Measurements from ENCODE around the gene POMGNT1.
"Not testable (repeated sequence)": the region's sequence is repeated elsewhere in the genome, so short reads cannot be mapped to it uniquely, and the experiment has no call there.

The POMGNT1 gene

DNA sequence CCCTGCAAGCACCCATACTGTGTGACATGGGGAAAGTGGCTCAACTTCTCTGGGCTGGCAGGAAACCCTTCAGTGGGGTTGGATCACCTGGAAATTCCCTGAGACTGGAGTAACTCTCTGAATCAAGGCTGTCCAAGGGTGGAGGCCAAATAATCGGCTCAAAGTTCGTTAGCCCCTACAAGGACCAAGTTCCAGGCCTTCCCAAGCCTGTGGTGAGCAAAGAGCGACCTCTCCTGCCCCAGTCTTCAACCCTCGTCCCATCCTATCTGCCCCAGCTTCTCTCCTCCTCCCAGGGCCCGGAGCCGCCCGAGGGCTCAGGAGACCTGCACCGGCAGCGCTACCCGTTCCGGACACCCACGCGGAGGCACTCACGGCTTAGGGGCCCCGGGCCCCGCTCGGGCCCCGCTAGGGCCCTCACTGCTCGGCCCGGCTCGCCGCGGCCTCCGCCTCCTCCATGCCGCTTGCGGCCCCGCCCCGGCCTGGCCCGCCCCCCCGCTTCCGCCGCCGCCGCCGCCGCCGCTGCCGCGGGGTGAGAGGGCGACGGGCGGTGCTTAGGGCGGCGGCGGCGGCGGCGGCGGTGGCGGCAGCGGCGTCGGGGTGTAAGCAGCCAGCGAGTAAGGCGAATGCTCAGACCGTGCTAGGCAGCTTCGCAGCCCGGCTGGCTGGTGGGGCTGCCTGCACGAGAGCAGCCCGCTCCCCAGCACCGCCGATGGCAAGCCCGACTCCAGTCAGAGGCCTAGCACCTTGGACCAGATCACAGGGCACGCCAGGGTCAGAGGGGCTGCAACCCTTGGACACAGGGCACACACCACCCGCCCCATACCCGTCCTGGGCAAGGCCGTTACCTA lies at the start of gene POMGNT1:
Gene POMGNT1 (minus strand): TSS at position 471 of the 848 bp plus-strand sequence. CDS start 613 bp downstream, outside the sequence.
- DNase-seq, result peak; percentile 83

DNA sequence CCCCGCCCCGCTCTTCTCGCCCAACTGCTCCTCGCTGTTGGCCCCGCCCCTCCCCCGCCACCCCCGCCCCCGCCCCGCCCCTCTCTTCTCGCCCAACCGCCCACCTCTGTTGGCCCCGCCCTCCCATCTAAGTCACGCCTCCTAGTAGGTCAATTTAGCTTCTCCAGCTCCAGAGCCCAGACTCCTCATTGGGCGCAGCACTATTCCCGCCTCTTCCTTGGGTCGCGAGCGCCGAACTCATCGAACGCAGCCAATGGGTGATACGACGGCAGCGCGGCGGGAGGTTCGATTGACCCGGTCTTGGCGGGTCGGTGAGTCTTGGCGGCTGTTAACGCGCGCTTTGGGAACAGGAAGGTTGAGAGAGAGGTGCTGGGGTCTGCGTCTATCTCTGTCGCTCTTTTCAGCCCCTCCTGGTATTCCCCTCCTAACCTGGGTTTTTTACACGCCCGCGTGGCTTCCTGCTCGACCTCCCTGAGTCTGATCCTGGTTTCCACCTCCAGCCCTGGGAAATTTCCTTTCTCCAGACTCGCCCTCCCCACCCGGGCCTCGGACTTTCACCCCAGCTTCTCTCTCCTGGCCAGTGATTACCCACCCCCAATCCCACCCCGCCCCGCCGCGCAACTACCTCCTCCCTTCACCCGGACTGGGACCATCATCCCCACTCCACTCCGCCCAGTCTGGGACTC lies 49.3 kb upstream of the POMGNT1 start, which contains the start of gene RAD54L:
Gene RAD54L (plus strand): TSS at position 328 of the 686 bp plus-strand sequence. CDS start 643 bp downstream, outside the sequence.
- DNase-seq, result peak; percentile 99

DNA sequence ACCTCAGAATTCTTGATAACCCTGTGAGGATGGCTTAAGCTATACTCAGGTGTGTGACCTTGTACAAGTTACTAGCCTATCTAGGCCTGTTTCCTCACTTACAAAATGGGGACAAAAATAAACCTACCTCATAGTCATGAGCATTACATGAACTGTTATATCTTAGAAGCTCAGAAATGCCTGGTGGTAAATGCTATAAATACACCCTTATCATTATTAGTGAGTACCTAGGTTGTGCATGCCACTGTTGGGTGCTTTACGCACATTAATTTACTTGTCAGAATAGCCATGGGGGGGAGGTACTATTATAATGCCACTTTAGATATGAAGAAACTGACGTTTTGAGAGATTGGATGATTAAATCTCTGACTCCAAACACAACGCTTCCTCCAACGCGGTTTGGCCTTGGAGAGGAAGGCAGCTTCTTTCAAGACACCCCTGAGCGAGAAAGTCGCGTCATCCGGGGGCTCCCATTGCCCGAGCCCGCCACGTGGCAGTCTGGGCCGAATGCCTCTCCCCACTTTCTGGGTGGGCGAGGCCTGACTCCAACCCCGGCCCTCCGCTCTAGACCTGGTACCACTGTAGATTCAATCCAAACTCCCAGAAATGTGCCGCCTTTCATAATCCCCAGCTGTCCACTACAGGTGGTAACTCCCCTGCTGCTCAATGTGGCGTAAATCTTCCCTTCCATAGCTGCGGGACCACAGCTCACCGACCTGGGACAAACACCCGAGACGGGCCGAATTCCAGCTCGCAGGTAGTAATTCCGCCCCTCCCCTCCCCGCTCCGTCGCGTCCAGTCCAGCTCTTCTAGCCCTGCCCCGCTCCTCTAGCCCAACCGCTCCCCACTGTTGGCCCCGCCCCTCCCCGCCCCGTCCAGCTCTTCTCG lies 48.6 kb upstream of the POMGNT1 start:
- DNase-seq, result peak; percentile 72

DNA sequence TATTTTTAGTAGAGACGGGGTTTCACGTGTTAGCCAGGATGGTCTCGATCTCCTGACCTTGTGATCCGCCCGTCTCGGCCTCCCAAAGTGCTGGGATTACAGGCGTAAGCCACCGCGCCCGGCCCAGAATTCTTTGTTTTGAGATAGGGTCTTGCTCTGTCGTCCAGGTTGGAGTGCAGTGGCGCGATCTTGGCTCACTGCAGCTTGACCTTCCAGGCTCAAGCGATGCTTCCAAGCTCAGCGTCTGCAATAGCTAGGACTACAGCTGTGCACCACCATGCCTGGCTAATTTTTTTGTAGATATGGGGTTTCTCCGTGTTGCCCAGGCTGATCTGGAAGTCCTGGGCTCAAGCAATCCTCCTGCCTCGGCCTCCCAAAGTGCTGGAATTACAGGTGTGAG lies 47.9 kb upstream of the POMGNT1 start:
- DNase-seq, result not testable (repeated sequence)

DNA sequence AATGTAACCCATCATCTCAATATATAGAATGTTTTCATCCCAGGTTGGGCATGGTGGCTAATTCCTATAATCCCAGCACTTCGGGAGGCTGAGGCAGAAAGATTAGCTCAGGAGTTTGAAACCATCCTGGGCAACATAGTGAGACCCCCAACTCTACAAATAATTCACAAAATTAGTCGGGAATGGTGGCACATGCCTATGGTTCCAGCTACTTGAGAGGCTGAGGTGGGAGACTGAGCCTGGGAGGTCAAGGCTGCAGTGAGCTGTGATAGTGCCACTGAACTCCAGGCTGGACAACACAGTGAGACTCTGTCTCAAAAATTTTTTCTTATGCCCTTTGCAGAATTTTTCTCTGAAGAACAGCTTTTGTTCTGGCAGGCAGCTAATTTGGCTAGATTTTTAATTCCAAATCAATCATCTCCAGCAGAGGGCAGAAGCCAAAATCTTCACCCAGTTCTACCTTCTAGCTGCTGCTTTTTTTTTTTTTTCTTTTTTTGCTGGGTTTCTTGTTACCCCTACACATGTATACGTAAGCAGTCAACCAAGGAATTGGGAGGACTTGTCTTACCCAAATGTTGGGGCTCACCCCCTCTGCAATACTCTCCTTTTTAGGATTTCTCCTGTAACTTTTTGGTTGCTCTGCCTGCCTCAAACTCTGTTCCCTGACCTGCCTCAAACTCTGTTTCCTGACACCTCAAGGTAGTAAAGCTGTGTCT lies 46.6 kb upstream of the POMGNT1 start:
- DNase-seq, result peak; percentile 39

DNA sequence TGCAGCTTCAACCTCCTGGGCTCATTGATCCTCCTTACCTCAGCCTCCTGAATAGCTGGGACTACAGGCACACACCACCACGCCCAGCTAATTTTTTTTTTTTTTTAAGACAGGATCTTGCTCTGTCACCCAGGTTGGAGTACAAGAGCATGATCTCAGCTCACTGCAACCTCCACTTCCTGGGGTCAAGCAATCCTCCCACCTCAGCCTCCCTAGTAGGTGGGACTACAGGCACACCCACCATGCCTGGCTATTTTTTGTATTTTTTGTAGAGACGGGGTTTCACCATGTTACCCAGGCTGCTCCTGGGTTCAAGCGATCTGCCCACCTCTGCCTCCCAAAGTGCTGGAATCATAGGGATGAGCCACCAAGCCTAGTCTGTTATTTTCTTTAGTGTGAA lies 45.6 kb upstream of the POMGNT1 start:
- DNase-seq, result not testable (repeated sequence)

DNA sequence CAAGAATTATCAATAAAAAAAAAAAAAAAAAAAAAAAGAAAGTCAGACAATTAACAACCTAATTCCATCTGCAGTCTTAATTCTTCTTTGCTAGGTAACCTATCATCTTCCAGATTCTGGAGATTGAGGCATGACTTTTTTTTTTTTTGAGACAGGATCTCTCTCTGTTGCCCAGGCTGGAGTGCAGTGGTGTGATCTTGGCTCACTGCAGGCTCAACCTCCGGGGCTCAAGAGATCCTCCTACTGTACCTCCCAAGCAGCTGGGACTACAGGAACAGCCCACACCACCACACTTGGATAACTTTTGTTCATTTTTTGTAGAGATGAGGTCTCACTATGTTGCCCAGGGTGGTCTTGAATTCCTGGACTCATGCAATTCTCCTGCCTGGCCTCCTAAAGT lies 44.7 kb upstream of the POMGNT1 start:
- no peak for DNase-seq

DNA sequence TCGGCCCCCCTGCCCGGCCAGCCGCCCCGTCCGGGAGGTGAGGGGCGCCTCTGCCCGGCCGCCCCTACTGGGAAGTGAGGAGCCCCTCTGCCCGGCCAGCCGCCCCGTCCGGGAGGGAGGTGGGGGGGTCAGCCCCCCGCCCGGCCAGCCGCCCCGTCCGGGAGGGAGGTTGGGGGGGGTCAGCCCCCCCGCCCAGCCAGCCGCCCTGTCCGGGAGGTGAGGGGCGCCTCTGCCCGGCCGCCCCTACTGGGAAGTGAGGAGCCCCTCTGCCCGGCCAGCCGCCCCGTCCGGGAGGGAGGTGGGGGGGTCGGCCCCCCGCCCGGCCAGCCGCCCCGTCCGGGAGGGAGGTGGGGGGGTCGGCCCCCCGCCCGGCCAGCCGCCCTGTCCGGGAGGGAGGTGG lies 43.5 kb upstream of the POMGNT1 start:
- DNase-seq, result not testable (repeated sequence)

DNA sequence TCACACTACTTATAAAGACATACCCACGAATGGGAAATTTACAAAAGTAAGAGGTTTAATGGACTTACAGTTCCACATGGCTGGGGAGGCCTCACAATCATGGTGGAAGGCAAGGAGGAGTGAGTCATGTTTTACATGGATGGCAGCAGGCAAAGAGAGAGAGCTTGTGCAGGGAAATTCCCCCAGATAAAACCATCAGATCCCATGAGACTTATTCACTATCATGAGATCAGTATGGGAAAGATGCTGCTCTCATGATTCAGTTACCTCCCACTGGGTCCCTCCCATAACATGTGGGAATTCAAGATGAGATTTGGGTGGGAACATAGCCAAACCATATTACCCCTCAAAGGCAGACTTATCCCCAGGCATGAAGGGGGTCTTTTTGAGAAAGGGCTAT lies 40.6 kb upstream of the POMGNT1 start:
- not testable (repeated sequence) for DNase-seq

DNA sequence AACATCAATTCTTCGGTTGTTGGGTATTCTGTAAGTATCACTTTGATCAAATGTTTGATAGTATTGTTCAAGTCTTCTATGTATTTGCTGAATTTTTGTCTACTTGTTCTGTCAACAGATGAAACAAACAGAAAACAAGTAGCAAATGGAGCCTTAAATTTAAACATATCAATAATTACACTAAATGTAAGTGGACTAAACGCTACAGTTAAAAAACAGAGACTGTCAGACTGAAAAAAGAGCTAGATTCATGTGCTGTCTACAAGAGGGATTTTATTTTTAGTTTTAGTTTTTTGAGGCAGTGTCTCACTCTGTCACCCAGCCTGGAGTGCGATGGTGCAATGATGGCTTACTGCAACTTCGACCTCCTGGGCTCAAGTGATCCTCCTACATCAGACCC lies 38.6 kb upstream of the POMGNT1 start:
- DNase-seq, result no peak

DNA sequence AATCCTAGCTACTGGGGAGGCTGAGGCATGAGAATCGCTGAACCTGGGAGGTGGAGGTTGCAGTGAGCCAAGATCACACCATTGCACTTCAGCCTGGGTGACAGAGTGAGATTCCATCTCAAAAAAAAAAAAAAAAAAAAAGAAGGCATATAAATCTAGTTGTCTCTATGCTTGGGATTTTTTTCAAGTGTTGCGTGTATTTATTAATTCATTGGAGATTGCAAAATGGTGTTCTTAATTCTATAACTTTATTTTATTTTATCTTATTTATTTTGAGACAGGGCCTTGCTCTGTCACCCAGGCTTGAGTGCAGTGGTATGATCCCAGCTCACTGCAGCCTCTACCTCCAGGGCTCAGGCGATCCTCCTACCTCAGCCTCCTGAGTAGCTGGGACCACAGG lies 33.0 kb upstream of the POMGNT1 start:
- not testable (repeated sequence) for DNase-seq

DNA sequence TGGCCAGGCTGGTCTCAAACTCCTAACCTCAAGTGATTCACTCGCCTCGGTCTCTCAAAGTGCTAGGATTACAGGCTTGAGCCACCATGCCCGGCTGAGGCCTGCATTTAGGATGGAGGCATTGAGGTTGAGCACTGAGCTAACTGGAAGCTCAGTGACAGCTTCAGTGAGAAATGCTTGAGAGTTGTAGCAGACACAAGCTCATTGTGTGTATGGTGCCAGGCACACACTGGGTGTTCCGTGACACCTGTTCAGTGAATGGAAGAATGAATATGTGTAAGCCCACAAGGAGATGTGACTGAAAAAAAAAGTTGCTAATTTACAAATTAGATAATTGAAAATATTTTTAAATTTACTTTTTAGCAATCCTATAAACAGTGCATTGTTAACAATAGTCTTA lies 26.7 kb upstream of the POMGNT1 start:
- no peak for DNase-seq

DNA sequence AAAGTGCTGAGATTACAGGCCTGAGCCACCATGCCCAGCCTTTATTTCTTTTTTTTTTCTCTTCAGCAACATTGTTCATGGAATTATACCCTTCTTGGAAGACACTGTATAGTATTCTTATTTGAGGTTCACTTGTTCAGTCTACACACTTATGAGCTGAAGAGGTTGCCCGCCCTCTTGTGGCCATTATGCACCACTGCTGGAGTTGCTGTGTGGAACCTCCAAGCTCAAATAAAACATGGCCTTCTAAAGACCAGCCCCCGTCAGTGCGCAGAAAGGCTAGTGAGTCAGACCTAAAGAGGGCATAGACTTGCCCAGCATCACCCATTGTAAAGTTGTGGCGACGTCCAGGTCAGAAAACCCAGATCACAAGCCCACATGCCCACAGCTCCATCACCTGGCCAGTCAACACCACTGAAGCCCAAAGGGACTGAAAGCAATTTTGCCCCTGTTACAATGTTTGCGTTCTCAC lies 25.3 kb upstream of the POMGNT1 start:
- DNase-seq, result peak; percentile 74

DNA sequence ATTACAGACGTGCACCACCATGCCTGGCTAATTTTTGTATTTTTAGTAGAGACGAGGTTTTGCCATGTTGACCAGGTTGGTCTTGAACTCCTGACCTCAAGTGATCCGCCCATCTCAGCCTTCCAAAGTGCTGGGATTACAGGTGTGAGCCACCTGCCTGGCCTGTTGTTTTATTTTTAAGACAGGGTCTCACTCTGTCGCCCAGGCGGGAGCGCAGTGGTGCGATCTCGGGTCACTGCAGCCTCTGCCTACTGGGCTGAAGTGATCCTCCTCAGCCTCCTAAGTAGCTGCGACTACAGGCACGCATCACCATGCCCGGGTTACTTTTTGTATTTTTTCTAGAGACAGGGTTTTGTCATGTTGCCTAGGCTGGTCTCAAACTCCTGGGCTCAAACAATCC lies 24.8 kb upstream of the POMGNT1 start:
- not testable (repeated sequence) for DNase-seq

DNA sequence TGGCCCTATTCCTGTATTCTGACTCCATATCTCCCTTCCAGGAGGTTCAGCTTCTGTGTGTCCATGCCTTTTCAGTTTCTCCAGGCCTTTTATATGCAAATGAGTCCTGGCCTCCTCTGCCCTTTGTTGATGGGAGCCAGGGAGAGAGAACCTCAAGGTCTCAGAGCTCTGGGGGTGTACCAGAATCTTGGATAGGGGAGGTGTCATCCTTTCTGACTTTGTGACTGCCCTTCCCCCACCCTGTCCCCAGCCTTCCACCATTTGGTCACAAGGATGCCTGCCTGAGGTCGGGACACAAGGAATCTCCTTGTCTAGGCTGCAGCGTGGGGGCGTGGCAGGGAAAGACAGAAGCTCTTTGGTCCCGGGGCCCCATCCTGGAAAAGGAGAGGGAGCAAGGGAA lies 23.5 kb upstream of the POMGNT1 start:
- no peak for DNase-seq

DNA sequence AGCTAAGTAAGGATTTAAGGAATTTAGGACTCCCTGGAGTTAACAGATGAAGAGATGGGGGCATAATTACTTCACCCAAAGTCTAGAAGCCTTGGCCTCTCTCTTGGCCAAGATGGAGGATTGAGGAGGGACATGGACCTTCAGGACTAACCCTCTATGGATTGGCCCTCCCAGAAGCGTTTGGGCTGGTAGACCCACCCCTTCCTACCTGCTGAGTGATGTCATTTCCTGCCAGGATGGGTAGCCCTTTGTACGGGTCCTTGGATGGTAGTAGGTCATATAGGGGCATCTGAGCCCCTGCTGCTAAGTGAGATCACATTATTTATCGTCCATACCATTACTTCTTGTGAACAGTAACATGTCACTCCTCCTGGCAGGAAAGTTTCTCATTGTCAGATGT lies 22.6 kb upstream of the POMGNT1 start:
- peak; percentile 8 for DNase-seq

DNA sequence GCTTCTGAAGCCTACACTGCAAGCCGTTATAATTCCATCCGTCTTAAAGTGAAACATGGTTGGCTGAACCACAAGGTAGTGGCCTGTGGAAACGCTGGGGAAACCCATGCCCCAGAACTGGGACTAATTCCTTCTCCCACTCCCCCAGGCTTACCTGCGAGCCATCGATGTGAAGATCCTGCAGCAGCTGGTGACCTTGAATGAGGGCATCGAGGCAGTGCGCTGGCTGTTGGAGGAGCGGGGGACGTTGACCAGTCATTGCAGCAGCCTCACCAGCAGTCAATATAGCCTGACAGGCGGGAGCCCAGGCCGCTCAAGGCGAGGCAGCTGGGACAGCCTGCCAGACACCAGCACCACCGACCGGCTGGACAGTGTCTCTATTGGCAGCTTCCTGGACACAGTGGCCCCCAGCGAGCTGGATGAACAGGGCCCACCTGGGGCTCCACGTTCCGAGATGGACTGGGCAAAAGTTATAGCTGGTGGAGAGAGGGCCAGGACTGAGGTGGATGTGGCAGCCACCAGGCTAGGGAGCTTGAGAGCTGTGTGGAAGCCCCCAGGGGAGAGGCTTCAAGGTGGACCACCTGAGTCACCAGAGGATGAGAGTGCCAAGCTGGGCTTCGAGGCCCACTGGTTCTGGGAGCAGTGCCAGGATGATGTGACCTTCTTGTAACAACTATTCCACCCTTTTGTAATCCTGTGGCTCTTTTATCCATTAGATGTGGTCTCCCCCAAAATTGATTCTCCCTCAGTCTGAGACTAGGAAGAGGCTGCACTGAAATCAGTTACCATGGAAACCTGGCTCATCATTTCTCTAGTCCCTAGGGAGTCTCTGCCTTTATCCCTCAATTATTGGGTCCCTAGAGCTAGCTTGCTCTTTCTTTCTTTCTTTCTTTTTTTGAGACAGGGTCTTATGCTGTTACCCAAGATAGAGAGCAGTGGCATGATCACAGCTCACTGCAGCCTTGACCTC lies 21.6 kb upstream of the POMGNT1 start:
- DNase-seq, result no peak

DNA sequence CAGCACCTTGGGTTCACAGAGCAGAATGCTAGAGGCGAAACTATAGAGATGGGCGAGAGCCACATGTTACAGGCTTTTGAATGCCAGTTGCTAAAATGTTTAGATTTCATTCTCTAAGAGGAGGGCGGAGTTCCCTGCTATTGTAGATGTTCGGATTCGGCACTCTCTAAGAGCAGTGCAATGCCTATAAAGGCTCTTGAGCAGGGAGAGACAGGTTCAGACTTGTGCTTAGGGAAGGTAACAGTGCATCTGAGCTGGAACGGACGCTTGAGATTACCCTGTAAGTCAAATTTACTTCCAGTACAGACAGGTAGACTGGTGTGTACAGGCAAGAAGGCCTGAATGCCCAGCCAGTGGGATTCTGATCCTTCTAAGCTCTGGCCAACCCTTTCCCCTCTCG lies 20.2 kb upstream of the POMGNT1 start:
- no peak for DNase-seq

DNA sequence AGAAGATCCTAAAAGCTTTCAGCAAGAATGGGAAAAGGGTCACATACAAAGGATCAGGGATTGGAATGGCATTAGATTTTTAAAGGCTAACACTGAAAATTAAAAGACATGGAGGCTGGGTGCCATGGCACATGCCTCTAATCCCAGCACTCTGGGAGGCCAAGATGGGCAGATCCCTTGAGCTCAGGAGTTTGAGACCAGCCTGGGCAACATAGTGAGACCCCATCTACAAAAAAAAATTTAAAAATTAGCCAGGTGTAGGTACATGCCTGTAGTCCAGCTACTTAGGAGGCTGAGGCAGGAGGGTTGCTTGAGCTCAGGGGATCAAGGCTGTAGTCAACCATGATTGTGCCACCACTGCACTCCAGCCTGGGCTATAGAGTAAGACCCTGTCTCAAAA lies 17.3 kb upstream of the POMGNT1 start:
- no peak for DNase-seq

DNA sequence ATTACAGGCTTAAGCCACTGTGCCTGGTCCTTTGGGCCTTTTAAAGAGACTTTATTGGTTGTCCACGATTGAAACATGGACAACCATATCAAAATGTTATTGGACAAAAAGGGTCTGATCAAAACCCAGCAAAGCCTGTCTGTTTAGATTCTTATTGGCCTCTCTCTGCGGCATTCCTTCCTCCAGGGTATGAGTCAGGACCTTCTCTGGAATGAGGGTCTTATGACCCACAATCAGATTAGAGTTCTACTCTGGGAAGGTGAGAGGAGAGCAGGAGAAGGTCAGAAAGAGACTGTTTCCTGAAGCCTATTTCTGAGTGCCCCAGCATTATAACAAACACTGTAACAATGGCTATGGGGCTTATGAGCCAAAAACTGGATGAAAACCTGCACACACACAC lies 12.8 kb upstream of the POMGNT1 start:
- no peak for DNase-seq

DNA sequence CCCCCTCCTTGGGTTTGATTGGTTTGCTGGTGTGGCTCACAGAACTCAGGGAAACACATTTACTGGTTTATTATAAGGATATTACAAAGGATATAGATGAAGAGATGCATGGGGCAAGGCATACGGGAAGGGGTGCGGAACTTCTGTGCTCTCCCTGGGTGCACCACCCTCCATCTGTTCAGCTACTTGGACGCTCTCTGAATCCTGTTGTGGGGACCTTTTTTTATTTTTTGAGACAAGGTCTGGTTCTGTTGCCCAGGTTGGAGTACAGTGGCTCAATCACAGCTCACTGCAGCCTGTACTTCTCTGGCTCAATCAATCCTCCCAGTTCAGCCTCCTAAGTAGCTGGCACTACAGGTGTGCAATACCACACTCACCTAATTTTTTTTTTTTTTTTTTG lies 12.3 kb upstream of the POMGNT1 start:
- no peak for DNase-seq

All from activated CD4-positive, alpha-beta T cell treated with anti-CD3 and anti-CD28 coated beads, Interleukin-10, Interleukin-2, amounts not matched to agents 100 ng/mL and 50 ng/mL, durations not matched to agents 16 hours and 8 hours (primary cell).